H9 (cell line): ENCODE results near the gene R3HDM4. TPM values are rescaled to one million over a fixed set of nuclear protein-coding genes. Genes with fewer than 3 reads are reported as not detected.
A peak's percentile ranks its signal among the peaks of the same experiment; 100 is the strongest.

Experiments
- DNase-seq: peaks from one replicate; pipeline ENCODE4 v3.0.0-alpha.2; 2017
- H2AFZ ChIP-seq: one replicate; pipeline ENCODE4 v1.6.1; 2013; ENCODE audit warnings: mild to moderate bottlenecking, low read length, control low read depth, moderate library complexity
- H2AK5ac ChIP-seq: 2 replicates; pipeline ENCODE4 v1.6.1; 2013; ENCODE audit warnings: low read length, control low read depth, mixed read lengths; ENCODE audit not compliant: insufficient read length
- H2BK120ac ChIP-seq: one replicate; pipeline ENCODE4 v1.6.1; 2013; ENCODE audit warnings: low read depth, mild to moderate bottlenecking, low read length, control low read depth, inconsistent platforms; ENCODE audit not compliant: poor library complexity, severe bottlenecking
- H2BK12ac ChIP-seq: 2 replicates; pipeline ENCODE4 v1.6.1; 2013; ENCODE audit warnings: low read length, control low read depth, mixed read lengths, low read depth; ENCODE audit not compliant: insufficient read length
- H2BK15ac ChIP-seq: 2 replicates; pipeline ENCODE4 v1.6.1; 2013; ENCODE audit warnings: low read depth, low read length, control low read depth
- H2BK20ac ChIP-seq: one replicate; pipeline ENCODE4 v1.6.1; 2013; ENCODE audit warnings: low read depth, mild to moderate bottlenecking, low read length, control low read depth, inconsistent platforms; ENCODE audit not compliant: poor library complexity, severe bottlenecking
- H2BK5ac ChIP-seq: 2 replicates; pipeline ENCODE4 v1.6.1; 2013; ENCODE audit warnings: low read length, control low read depth, mixed read lengths; ENCODE audit not compliant: insufficient read length
- H3K14ac ChIP-seq: 2 replicates; pipeline ENCODE4 v1.6.1; 2013; ENCODE audit warnings: low read length, control low read depth; ENCODE audit not compliant: insufficient read depth
- H3K18ac ChIP-seq: 2 replicates; pipeline ENCODE4 v1.6.1; 2013; ENCODE audit warnings: low read depth, mild to moderate bottlenecking, mixed read lengths, low read length, control low read depth; ENCODE audit not compliant: insufficient read length
- H3K23ac ChIP-seq: 2 replicates; pipeline ENCODE4 v1.6.1; 2013; ENCODE audit warnings: low read length, control low read depth, mixed read lengths, low read depth; ENCODE audit not compliant: insufficient read length
- H3K23me2 ChIP-seq: 2 replicates; pipeline ENCODE4 v1.6.1; 2013; ENCODE audit warnings: low read depth, mild to moderate bottlenecking, mixed read lengths, low read length, control low read depth; ENCODE audit not compliant: insufficient read length, poor library complexity, severe bottlenecking
- H3K27ac ChIP-seq: 2 replicates; pipeline ENCODE4 v1.5.1; 2013; ENCODE audit warnings: low read length, control low read depth, mixed read lengths, low read depth; ENCODE audit not compliant: insufficient read length
- H3K27me3 ChIP-seq: 2 replicates; pipeline ENCODE4 v1.6.1; 2013; ENCODE audit warnings: low read length, control low read depth, inconsistent platforms; ENCODE audit not compliant: insufficient read depth
- H3K4ac ChIP-seq: 2 replicates; pipeline ENCODE4 v1.6.1; 2013; ENCODE audit warnings: low read depth, mild to moderate bottlenecking, control low read depth, inconsistent platforms, low read length, moderate library complexity
- H3K4me1 ChIP-seq: 2 replicates; pipeline ENCODE4 v1.6.1; 2013; ENCODE audit warnings: low read length, control low read depth, inconsistent platforms; ENCODE audit not compliant: insufficient read depth
- H3K4me2 ChIP-seq: 2 replicates; pipeline ENCODE4 v1.6.1; 2013; ENCODE audit warnings: low read length, control low read depth, mixed read lengths; ENCODE audit not compliant: insufficient read length, insufficient read depth
- H3K56ac ChIP-seq: 2 replicates; pipeline ENCODE4 v1.6.1; 2013; ENCODE audit warnings: low read depth, mild to moderate bottlenecking, mixed read lengths, low read length, control low read depth; ENCODE audit not compliant: insufficient read length
- H3K79me1 ChIP-seq: 2 replicates; pipeline ENCODE4 v1.6.1; 2013; ENCODE audit warnings: low read depth, mild to moderate bottlenecking, moderate library complexity, low read length, control low read depth, inconsistent platforms; ENCODE audit not compliant: insufficient read depth, poor library complexity, severe bottlenecking
- H3K79me2 ChIP-seq: 2 replicates; pipeline ENCODE4 v1.6.1; 2013; ENCODE audit warnings: low read length, control low read depth, inconsistent platforms; ENCODE audit not compliant: insufficient read depth
- H3K9ac ChIP-seq: 2 replicates; pipeline ENCODE4 v1.6.1; 2013; ENCODE audit warnings: low read length, control low read depth, mixed read lengths; ENCODE audit not compliant: insufficient read length; ENCODE audit errors: extremely low read depth
- H3K9me3 ChIP-seq: one replicate; pipeline ENCODE4 v1.6.1; 2013; ENCODE audit warnings: low read depth, low read length, inconsistent platforms; ENCODE audit not compliant: control insufficient read depth
- H3T11ph ChIP-seq: one replicate; pipeline ENCODE4 v1.6.1; 2013; ENCODE audit warnings: mild to moderate bottlenecking, low read length, control low read depth, inconsistent platforms
- H4K20me1 ChIP-seq: one replicate; pipeline ENCODE4 v1.6.1; 2013; ENCODE audit not compliant: control insufficient read depth, insufficient read length, insufficient read depth
- H4K5ac ChIP-seq: 2 replicates; pipeline ENCODE4 v1.6.1; 2013; ENCODE audit warnings: low read depth, mild to moderate bottlenecking, mixed read lengths, low read length, control low read depth; ENCODE audit not compliant: insufficient read length
- H4K8ac ChIP-seq: replicated peaks from 2 replicates; pipeline ENCODE4 v1.6.1; 2013; ENCODE audit warnings: low read length, control low read depth, mixed read lengths, low read depth; ENCODE audit not compliant: insufficient read length
- H4K91ac ChIP-seq: 2 replicates; pipeline ENCODE4 v1.6.1; 2013; ENCODE audit warnings: low read depth, mild to moderate bottlenecking, moderate library complexity, mixed read lengths, low read length, control low read depth; ENCODE audit not compliant: insufficient read length
- H3K27ac Mint-ChIP-seq, 3 experiments: 2 replicates in 2 of 3; 3 replicates in 1 of 3; pipeline ENCODE4 v1.8.0; 2020 to 2021; ENCODE audit warnings: mixed read lengths in 3 of 3, mild to moderate bottlenecking in 1 of 3, moderate library complexity in 1 of 3
- H3K27me3 Mint-ChIP-seq: 2 replicates; pipeline ENCODE4 v1.8.0; 2021; ENCODE audit warnings: low read depth, mild to moderate bottlenecking, moderate library complexity, mixed read lengths
- H3K36me3 Mint-ChIP-seq, 3 experiments: 2 replicates in 2 of 3; 3 replicates in 1 of 3; pipeline ENCODE4 v1.8.0; 2020 to 2021; ENCODE audit warnings: low read depth in 3 of 3, mixed read lengths in 3 of 3; ENCODE audit not compliant: insufficient read depth in 1 of 3
- H3K4me1 Mint-ChIP-seq, 2 experiments: 2 replicates each; pipeline ENCODE4 v1.8.0; 2020; ENCODE audit warnings: mixed read lengths in 2 of 2
- H3K4me3 Mint-ChIP-seq, 2 experiments: 2 replicates in 1 of 2; 3 replicates in 1 of 2; pipeline ENCODE4 v1.8.0; 2020 to 2021; ENCODE audit warnings: mild to moderate bottlenecking in 2 of 2, mixed read lengths in 2 of 2, moderate library complexity in 1 of 2
- H3K9me3 Mint-ChIP-seq, 2 experiments: 2 replicates in 1 of 2; 3 replicates in 1 of 2; pipeline ENCODE4 v1.8.0; 2020; ENCODE audit warnings: mild to moderate bottlenecking in 2 of 2, mixed read lengths in 2 of 2, moderate library complexity in 1 of 2
- WGBS: extraction: QIAGEN DNeasy Blood & Tissue Kit; methylation state at CpG from one replicate; pipeline ENCODE4 v1.1.7; 2013; ENCODE audit warnings: missing lambda C conversion rate, low lambda C conversion rate, mixed read lengths; ENCODE audit not compliant: insufficient read length; ENCODE audit errors: extremely low coverage; 5-methylcytosine and 5-hydroxymethylcytosine counted together
- total RNA-seq: library from RNA; stranded (reverse); gene quantifications from 2 replicates; pipeline ENCODE4 v1.2.1, GENCODE V29; 2021
- TF ChIP-seq, protein P1 (sequence below): fragments of 200-600 bp; sonication (generic); conservative IDR thresholded peaks from 3 replicates; pipeline ENCODE4 v1.8.0; 2021; ENCODE audit warnings: antibody characterized with exemption, mild to moderate bottlenecking

Gene R3HDM4
- total RNA-seq, 1 experiment from 2014 or later: 66.4 TPM

DNA sequence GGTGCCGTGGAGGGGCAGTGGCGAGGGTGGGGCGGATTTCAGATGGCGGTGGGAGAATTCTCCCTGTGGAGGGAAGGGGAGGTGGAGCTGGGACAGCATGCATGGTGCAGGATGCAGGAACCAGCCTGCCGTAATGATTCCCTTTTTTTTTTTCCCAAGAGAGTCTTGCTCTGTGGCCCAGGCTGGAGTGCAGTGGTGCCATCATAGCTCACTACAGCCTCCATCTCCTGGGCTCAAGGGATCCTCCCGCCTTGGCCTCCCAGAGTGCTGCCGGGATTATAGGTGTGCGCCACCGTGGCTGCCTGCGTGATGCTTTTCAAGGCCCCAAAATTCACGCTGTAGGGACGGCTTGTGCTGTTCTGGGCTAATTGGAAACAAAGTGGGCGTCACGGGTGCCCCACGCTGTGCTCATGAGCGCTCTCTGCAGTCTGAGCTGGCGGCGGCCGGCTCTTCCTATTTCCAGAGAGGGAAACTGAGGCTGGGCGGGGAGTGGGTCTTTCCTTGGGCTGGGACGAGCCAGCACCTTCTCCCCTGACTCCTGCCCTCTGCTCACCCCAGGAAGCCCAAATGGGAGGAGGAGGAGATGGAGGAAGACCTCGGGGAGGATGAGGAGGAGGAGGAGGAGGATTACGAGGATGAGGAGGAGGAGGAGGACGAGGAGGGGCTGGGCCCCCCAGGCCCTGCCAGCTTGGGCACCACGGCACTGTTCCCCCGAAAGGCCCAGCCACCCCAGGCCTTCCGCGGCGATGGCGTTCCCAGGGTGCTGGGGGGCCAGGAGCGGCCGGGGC lies 19.0 kb upstream of the R3HDM4 start:
- H3K23me2 ChIP-seq: no peaks in the 10 kb centered on the region
- H3T11ph ChIP-seq: no peak overlapping the region
- H2AK5ac ChIP-seq: no peak overlapping the region
- peaks cover 2% of the 10 kb centered on the region for H3K79me1 ChIP-seq
- no peaks in the 10 kb centered on the region for H3K9me3 ChIP-seq
- no peak overlapping the region for H3K56ac ChIP-seq
- no peak overlapping the region for H2BK12ac ChIP-seq
- Mint-ChIP-seq H3K9me3 (no peaks in the 10 kb centered on the region), H3K4me3 (no peak overlapping the region), H3K36me3 (peaks cover 7 to 49% (median 33%) of the 10 kb centered on the region in 3 experiments), H3K27me3 (no peaks in the 10 kb centered on the region), H3K27ac (peak overlapping the region in 1 of 3 experiments; percentile 75; a peak in 2 of 7 replicates), H3K4me1 (peaks cover 8 to 18% of the 10 kb centered on the region in 2 experiments; a peak in 3 of 4 replicates)
- H4K8ac ChIP-seq: no peak overlapping the region
- H3K4me1 ChIP-seq: no peaks in the 10 kb centered on the region
- H2BK120ac ChIP-seq: no peak overlapping the region
- no peak overlapping the region for H4K91ac ChIP-seq
- TF ChIP-seq, protein P1, sequence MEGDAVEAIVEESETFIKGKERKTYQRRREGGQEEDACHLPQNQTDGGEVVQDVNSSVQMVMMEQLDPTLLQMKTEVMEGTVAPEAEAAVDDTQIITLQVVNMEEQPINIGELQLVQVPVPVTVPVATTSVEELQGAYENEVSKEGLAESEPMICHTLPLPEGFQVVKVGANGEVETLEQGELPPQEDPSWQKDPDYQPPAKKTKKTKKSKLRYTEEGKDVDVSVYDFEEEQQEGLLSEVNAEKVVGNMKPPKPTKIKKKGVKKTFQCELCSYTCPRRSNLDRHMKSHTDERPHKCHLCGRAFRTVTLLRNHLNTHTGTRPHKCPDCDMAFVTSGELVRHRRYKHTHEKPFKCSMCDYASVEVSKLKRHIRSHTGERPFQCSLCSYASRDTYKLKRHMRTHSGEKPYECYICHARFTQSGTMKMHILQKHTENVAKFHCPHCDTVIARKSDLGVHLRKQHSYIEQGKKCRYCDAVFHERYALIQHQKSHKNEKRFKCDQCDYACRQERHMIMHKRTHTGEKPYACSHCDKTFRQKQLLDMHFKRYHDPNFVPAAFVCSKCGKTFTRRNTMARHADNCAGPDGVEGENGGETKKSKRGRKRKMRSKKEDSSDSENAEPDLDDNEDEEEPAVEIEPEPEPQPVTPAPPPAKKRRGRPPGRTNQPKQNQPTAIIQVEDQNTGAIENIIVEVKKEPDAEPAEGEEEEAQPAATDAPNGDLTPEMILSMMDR: no peak
- no peak overlapping the region for H3K27ac ChIP-seq
- H3K14ac ChIP-seq: no peak overlapping the region
- no CpG with 5 or more reads among the region's 32 CpGs for WGBS
- H3K79me2 ChIP-seq: peaks cover 3% of the 10 kb centered on the region; the same call in 1 of the 2 replicates
- no peaks in the 10 kb centered on the region for H4K20me1 ChIP-seq
- H3K9ac ChIP-seq: no peak overlapping the region
- DNase-seq: no peak
- H3K4me2 ChIP-seq: no peak overlapping the region
- H3K4ac ChIP-seq: no peak overlapping the region
- H3K18ac ChIP-seq: no peak overlapping the region
- H3K27me3 ChIP-seq: no peaks in the 10 kb centered on the region
- H3K23ac ChIP-seq: no peak overlapping the region
- H2BK20ac ChIP-seq: no peak overlapping the region
- no peak overlapping the region for H2BK15ac ChIP-seq
- no peak overlapping the region for H2BK5ac ChIP-seq
- no peak overlapping the region for H2AFZ ChIP-seq
- no peak overlapping the region for H4K5ac ChIP-seq
